Panc1 (cell line): ENCODE results near the gene RASA4B. TPM values are rescaled to one million over a fixed set of nuclear protein-coding genes. Genes with fewer than 3 reads are reported as not detected.

ENCODE experiments used
- ATAC-seq: fragments of 200-7000 bp; cut with Tn5 transposase; 2 replicates; pipeline ENCODE4 v1.9.1; 2020; ENCODE audit warnings: mild to moderate bottlenecking, moderate library complexity
- BruUV-seq: library from RNA; stranded (reverse); fragments of 400-500 nt; replicated peaks from 2 replicates; lab custom pipeline; 2021; lab: Mats Ljungman, UMichigan
- CTCF ChIA-PET: fragments of 300-600 bp; sonication (Branson Sonifier 250); formaldehyde crosslinking; loops from one replicate; lab custom pipeline; 2022; ENCODE audit warnings: antibody characterized with exemption; lab: Charles Lee
- POLR2A ChIA-PET: fragments of 300-600 bp; sonication (Branson Sonifier 250); formaldehyde crosslinking; loops from one replicate; lab custom pipeline; 2022; ENCODE audit warnings: antibody characterized with exemption; lab: Charles Lee
- DNase-seq: peaks from one replicate; pipeline ENCODE4 v3.0.0-alpha.2; 2010; ENCODE audit warnings: low read depth, low spot score
- H3K27ac ChIP-seq: 2 replicates; pipeline ENCODE4 v1.5.1; 2011; ENCODE audit warnings: mild to moderate bottlenecking, low read length, inconsistent platforms
- H3K27me3 ChIP-seq: fragments of 200-500 bp; sonication (Bioruptor generic); 2 replicates; pipeline ENCODE4 v1.6.0; 2014; ENCODE audit warnings: low read length, inconsistent platforms; ENCODE audit not compliant: control insufficient read depth, insufficient read depth
- H3K36me3 ChIP-seq: fragments of 200-500 bp; sonication (Bioruptor generic); 2 replicates; pipeline ENCODE4 v1.5.1; 2014; ENCODE audit warnings: inconsistent platforms, mild to moderate bottlenecking, low read length, moderate library complexity; ENCODE audit not compliant: control insufficient read depth, insufficient read depth
- H3K4me1 ChIP-seq: 2 replicates; pipeline ENCODE4 v1.5.1; 2011; ENCODE audit warnings: inconsistent platforms, mild to moderate bottlenecking, low read length, moderate library complexity; ENCODE audit not compliant: control insufficient read depth, insufficient read depth
- H3K4me3 ChIP-seq, 2 experiments: 2 replicates each; pipeline ENCODE4 v1.5.1; 2011 to 2012; ENCODE audit warnings: low read depth in 2 of 2, low read length in 2 of 2, mild to moderate bottlenecking in 2 of 2, inconsistent platforms in 1 of 2, moderate library complexity in 1 of 2
- H3K9me3 ChIP-seq: fragments of 200-500 bp; sonication (Bioruptor generic); 2 replicates; pipeline ENCODE4 v1.5.1; 2014; ENCODE audit warnings: low read depth, mild to moderate bottlenecking, inconsistent platforms, low read length, moderate library complexity; ENCODE audit not compliant: control insufficient read depth, insufficient read depth
- CTCF ChIP-seq: fragments of 450-650 bp; IDR thresholded peaks from 2 replicates; pipeline ENCODE4 v1.5.1; 2017; ENCODE audit warnings: mild to moderate bottlenecking
- POLR2AphosphoS5 ChIP-seq: IDR thresholded peaks from 2 replicates; pipeline ENCODE4 v1.6.1; 2012; ENCODE audit warnings: mild to moderate bottlenecking, low read depth, low read length, moderate library complexity
- REST ChIP-seq, 2 experiments: IDR thresholded peaks; 2 replicates each; pipeline ENCODE4 v1.6.1; 2011 to 2012; ENCODE audit warnings: low read depth in 2 of 2, control low read depth in 1 of 2, low read length in 1 of 2, mild to moderate bottlenecking in 1 of 2, moderate library complexity in 1 of 2; ENCODE audit not compliant: insufficient read depth in 1 of 2
- SIN3A ChIP-seq: IDR thresholded peaks from 2 replicates; pipeline ENCODE4 v1.6.1; 2012; ENCODE audit warnings: low read depth, mild to moderate bottlenecking, low read length, moderate library complexity, borderline replicate concordance; ENCODE audit not compliant: insufficient read depth
- TCF7L2 ChIP-seq: IDR thresholded peaks from 2 replicates; pipeline ENCODE4 v1.6.1; 2011; ENCODE audit warnings: mild to moderate bottlenecking, low read depth, low read length, inconsistent platforms
- in situ Hi-C: cut with HindIII; loops from 2 replicates; pipeline ENCODE4 v1.10.0; 2016; ENCODE audit warnings: low sequenced_read_pairs, low pct_unique_long_range_greater_than_20kb
- intact Hi-C: fragments of 100-400 bp; cut with micrococcal nuclease; formaldehyde crosslinking; loops from one replicate; pipeline ENCODE4 v1.10.0; 2022; ENCODE audit not compliant: unreplicated experiment
- total RNA-seq: library from RNA; stranded (reverse); gene quantifications from one replicate; pipeline ENCODE4 v1.2.1, GENCODE V29; 2021; ENCODE audit not compliant: unreplicated experiment

RASA4B gene
- total RNA-seq, 1 experiment from 2014 or later: 1.2 TPM

GRCh38 chr7:102472126-102473041 lies 45.2 kb downstream of the RASA4B start:
- BruUV-seq: no TSS peak
- ATAC-seq (0 out of 2 replicates have a peak, but pooled peaks have one; percentile 4), DNase-seq (no peak)
- no peaks in the 10 kb centered on the region for H3K36me3 ChIP-seq
- H3K4me3 ChIP-seq: no peak overlapping the region
- no peaks in the 10 kb centered on the region for H3K27me3 ChIP-seq
- CTCF ChIA-PET: interaction anchor here (0.6 kb wide), 1 partner anchor 33 kb away, joined by 4 read pairs; no protein-coding TSS in a partner anchor
- no peak for TF ChIP-seq SIN3A
- no peak for TF ChIP-seq CTCF
- no peak for TF ChIP-seq POLR2AphosphoS5
- no peak for TF ChIP-seq REST (IDR thresholded peaks at IDR 0.05; ENCODE audit: insufficient read depth in 1 of 2, low read depth in 2 of 2, low read length in 1 of 2)
- TF ChIP-seq TCF7L2: no peak
- H3K9me3 ChIP-seq: no peaks in the 10 kb centered on the region
- in situ Hi-C loops: no loop called here
- POLR2A ChIA-PET: no interaction called here
- H3K27ac ChIP-seq: no peak overlapping the region
- intact Hi-C loops: no loop called here
- H3K4me1 ChIP-seq: no peaks in the 10 kb centered on the region

GRCh38 chr7:102471791-102472125 lies 45.8 kb downstream of the RASA4B start:
- in situ Hi-C loops: no loop called here
- POLR2A ChIA-PET: no interaction called here

More at GRCh38 chr7:102471791-102472125, 45.8 kb downstream of the RASA4B start:
- H3K27ac ChIP-seq: no peak overlapping the region
- H3K4me3 ChIP-seq: no peak overlapping the region
- no peaks in the 10 kb centered on the region; the same call in 1 of the 2 replicates for H3K36me3 ChIP-seq
- CTCF ChIA-PET: no interaction called here
- DNase-seq (no peak), ATAC-seq (0 out of 2 replicates have a peak, but pooled peaks have one; percentile 2)
- H3K4me1 ChIP-seq: no peaks in the 10 kb centered on the region
- no peaks in the 10 kb centered on the region for H3K9me3 ChIP-seq
- TF ChIP-seq CTCF (no peak), REST (IDR thresholded peaks at IDR 0.05; ENCODE audit: insufficient read depth in 1 of 2, low read depth in 2 of 2, low read length in 1 of 2) (no peak), SIN3A (no peak), POLR2AphosphoS5 (no peak), TCF7L2 (no peak)
- H3K27me3 ChIP-seq: no peaks in the 10 kb centered on the region
- no TSS peak for BruUV-seq
- intact Hi-C loops: no loop called here
